ENCODE results near the gene SNX32.
"Not testable (repeated sequence)": the region's sequence is repeated elsewhere in the genome, so short reads cannot be mapped to it uniquely, and the experiment has no call there.

SNX32 gene

DNA sequence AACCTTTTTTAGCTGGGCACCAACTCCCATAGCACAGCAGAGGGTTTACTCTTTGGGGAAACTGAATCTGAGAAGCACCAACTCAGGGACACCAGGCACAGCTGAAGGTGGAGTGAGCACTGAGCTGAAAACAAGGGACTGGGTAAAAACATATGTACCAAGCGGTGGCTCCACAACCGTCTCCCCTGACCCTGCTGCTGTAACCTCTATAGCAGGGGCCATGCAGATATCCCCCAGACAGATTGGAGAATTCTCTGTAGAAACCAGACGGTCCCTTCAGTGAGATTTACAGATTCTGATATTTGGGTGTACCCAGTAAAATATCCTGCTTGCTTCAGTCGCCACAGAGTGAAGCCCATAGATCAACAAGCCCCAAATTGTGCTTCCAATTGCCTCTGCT, 4.3 kb upstream of the SNX32 start:
- DNase-seq (ENCODE audit: low spot score), result no peak

DNA sequence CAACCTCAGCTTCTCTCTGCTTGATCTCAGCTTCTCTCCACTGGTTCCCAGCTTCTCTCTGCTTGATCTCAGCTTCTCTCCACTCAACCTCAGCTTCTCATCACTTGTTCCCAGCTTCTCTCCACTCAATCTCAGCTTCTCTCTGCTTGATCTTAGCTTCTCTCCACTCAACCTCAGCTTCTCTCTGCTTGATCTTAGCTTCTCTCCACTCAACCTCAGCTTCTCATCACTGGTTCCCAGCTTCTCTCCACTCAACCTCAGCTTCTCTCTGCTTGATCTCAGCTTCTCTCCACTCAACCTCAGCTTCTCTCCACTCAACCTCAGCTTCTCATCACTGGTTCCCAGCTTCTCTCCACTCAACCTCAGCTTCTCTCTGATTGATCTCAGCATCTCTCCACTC, 1.5 kb upstream of the SNX32 start:
- not testable (repeated sequence) for DNase-seq (ENCODE audit: low spot score)

DNA sequence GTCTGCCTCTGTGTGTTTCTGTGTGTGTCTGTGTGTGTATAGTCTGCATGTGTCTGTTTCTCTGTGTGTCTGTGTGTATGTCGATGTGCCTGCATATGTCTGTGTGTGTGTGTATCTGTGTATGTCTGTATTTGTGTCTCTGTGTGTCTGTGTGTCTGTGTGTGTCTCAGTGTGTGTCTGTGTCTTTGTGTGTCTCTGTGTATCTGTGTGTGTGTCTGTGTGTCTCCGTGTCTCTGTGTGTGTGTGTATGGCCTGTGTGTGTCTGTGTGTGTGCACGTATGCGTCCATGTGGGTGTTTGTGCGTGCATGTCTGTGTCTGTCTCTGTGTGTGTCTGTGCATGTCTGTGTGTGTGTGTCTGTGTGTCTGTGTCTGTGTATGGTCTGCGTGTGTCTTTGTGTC, 439 bp downstream of the SNX32 start:
- DNase-seq (ENCODE audit: low spot score), result no peak

DNA sequence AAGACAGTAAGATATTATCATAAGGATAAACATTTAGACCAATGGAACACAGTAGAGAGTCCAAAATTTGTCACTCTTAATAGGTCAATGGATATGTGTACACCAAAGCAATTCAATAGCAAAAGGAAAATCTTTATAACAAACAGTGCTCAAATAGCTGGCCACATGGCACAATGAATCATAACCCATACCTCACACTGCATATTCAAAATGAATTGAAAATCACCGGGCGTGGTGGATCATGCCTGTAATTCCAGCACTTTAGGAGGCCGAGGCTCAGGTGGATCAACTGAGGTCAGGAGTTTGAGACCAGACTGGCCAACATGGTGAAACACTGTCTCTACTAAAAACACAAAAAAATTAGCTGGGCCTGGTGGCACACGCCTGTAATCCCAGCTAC, 8.4 kb downstream of the SNX32 start:
- DNase-seq (ENCODE audit: low spot score), result no peak

GRCh38 chr11:65843811-65844210, 10.0 kb downstream of the SNX32 start:
- no peak for DNase-seq (ENCODE audit: low spot score)

DNA sequence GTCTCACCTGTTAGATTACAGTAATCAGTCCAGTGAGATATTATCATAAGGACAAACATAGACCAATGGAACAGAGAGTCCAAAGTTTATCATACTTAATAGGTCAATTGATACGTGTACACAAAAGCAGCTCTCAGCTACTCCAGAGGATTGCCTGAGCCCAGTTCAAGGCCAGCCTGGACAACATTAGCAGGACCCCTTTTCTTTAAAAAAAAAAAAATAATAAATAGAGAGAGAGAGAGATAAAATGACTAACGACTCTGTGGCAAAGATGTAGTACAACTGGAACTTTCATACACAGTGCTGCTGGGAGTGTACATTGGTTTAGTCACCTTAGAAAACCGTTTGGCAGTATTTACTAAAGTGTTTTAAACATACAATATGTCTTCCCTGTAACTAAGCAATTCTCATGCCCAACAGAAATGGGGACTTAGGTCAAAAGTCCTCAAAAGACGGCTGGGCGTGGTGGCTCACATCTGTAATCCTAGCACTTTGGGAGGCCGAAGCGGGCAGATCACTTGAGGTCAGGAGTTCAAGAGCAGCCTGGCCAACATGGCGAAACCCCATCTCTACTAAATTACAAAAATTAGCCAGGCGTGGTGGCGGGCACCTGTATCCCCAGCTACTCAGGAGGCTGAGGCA, 10.6 kb downstream of the SNX32 start:
- no peak for DNase-seq (ENCODE audit: low spot score)

DNA sequence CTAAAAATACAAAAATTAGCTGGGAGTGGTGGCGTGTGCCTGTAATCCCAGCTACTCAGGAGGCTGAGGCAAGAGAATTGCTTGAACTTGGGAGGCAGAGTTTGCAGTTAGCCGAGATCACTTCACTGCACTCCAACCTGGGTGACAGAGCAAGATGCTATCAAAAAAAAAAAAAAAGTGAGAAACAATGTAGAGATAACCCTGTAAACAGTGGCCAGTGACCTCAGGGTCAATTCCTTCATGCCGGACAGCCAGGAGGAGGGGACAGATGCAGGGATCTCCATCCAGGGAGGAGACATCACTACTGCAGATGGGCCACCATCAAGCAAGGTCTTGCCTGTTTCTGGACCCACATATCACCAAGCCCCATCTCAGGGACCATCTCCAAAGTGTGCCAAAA, 14.0 kb downstream of the SNX32 start:
- DNase-seq (ENCODE audit: low spot score), result no peak

GRCh38 chr11:65848693-65849092, 14.9 kb downstream of the SNX32 start:
- not testable (repeated sequence) for DNase-seq (ENCODE audit: low spot score)

DNA sequence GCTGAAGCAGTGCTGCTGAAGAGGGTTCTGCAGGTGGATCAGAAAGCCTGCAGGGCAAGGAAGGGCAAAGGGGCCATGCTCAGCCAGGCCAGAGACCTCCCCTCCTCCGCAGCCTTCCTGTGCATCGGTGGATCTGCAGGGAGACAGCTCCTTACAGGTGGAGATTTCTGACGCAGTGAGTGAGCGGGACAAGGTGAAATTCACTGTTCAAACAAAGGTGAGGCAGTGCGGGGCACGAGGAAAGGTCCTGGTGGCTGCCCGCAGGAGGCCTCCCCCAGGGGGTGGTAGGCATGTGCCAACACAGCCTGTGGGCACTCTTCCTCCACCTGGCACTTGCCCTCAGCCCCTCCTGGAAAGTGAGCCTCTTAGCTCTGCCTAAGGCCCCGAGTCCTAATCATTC, 15.6 kb downstream of the SNX32 start:
- no peak for DNase-seq (ENCODE audit: low spot score)

DNA sequence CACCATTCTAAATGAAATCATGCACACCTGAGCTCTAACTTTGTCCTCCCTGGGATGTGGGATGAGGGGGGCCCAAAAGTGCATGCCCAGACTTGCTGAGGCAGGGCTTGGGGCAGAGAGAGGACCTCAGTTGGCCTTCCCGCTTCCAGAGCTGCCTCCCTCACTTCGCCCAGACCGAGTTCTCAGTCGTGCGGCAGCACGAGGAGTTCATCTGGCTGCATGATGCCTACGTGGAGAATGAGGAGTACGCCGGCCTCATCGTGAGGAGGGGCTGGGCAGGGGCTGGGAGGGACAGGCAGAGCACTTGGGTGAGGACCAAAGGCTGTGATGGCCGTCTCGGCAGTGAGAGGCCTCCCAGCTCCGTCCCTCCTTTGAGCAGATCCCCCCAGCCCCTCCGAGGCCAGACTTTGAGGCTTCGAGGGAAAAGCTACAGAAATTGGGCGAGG, 16.0 kb downstream of the SNX32 start:
- no peak for DNase-seq (ENCODE audit: low spot score)

- DNase-seq (ENCODE audit: low spot score), result no peak
These were observed 16.7 kb downstream of the SNX32 start for GRCh38 chr11:65850217-65851082.

GRCh38 chr11:65851083-65851579, 17.4 kb downstream of the SNX32 start:
- no peak for DNase-seq (ENCODE audit: low spot score)

GRCh38 chr11:65851811-65852507, 18.2 kb downstream of the SNX32 start:
- DNase-seq (ENCODE audit: low spot score), result no peak

GRCh38 chr11:65852508-65853245, 18.9 kb downstream of the SNX32 start:
- no peak for DNase-seq (ENCODE audit: low spot score)

- no peak for DNase-seq (ENCODE audit: low spot score)
These were observed 19.6 kb downstream of the SNX32 start for GRCh38 chr11:65853246-65853979.

DNA sequence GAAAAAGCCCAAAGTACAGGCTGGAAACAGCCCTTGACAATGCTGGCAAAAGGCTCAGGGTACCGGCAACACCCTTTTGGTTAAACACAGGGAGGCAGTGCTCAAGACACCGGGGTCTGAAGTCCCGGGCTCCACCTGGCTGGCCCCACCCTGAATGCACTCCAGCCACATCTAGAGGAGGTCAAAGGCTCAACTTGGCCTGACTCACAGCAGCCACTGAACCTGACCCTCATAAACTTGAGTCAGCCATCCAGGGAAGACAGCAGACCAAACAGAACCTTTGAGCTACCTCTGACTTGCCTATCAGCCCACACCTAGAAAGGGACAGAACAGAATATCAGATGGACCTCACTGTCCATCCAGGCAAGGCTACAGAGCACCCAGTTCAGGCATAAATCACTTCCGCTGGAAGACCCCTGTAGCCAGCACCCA, 20.4 kb downstream of the SNX32 start:
- no peak for DNase-seq (ENCODE audit: low spot score)

GRCh38 chr11:65854852-65855837, 21.4 kb downstream of the SNX32 start:
- no peak for DNase-seq (ENCODE audit: low spot score)

DNA sequence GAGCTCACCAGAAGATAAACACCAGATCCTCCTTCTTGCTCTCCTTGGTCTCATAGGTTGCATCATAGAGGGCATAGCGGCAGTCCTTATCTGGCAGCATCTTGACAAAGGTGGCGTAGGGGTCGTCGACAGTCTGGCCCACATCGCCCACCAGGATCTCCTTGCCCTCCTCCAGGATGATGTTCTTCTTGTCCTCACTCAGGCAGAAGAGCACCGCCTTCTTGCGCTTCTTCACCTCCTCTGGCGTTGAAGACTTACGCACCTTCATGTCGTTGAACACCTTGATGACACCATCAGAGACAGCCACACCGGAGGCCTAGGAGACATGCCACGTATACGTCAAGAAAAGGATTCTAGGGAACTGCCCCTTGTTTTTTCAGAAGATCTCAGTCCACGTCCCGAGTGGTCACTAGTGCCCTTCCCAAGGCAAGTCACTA, 22.2 kb downstream of the SNX32 start:
- DNase-seq (ENCODE audit: low spot score), result no peak

GRCh38 chr11:65856689-65857499, 23.1 kb downstream of the SNX32 start:
- DNase-seq (ENCODE audit: low spot score), result peak; percentile 66

Measured in hematopoietic multipotent progenitor cell treated with erythropoietin and hydrocortisone succinate and interleukin-3 and kit ligand, for 17 days (in vitro differentiated cells).